Activated naive CD8-positive, alpha-beta T cell treated with anti-CD3 and anti-CD28 coated beads, Interleukin-2, amount 50 U/mL, for 16 hours (primary cell): Measurements from ENCODE around the gene CAMK1D.

ENCODE experiments used
- DNase-seq: peaks from one replicate; pipeline ENCODE4 v3.0.0-alpha.2; 2020; ENCODE audit warnings: low read depth, low spot score

CAMK1D gene

GRCh38 chr10:12556039-12556438 lies 206.7 kb downstream of the CAMK1D start:
- no peak for DNase-seq

DNA sequence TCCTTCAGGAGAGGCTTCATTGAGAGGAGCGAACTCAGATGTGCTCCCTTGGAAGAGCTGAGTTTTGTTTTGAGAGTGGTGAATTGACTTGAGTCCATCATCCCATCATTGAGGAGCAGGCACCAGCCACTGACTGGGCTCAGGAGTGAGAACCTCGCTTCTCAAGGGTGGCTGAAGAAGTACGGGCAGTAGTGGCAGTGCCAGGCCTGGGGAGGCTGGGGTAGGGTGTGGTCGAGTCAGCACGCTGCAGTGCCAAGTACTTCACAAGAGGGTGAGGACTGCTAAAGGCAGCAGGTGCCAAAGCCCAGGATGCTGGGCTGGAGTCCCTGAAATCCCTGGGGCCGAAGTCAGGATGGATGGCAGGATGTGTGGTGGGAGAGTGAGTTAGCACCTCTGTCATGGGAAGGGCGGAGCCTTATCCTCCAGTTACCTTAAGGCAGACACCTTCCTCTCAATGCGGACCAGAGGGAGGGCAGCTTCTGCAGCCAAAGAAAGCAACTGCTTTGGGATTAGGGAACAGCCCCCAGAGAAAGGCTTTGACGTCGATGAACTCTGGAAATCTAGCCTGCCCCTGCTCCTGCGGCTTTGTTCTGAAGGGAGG lies 210.3 kb downstream of the CAMK1D start:
- DNase-seq: no peak

DNA sequence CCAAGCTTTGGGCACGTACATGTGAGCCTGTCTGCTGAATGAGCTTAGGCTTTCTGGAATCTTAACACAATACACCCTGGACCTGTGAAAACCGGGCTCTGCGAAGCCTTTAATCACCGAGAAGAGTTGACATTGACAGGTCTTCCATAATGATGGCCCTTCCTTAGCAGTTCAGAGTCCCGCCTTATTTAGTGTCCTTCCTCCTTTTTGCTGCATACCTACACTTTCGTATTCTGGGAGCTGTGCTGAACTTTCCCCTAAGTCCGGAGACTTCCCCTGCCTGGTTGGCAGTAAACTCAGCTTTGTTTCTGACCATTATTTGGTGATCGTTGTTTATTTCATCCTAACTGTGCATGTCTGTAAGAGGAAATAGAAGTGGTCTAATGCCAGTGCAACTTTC lies 212.0 kb downstream of the CAMK1D start:
- DNase-seq: no peak

DNA sequence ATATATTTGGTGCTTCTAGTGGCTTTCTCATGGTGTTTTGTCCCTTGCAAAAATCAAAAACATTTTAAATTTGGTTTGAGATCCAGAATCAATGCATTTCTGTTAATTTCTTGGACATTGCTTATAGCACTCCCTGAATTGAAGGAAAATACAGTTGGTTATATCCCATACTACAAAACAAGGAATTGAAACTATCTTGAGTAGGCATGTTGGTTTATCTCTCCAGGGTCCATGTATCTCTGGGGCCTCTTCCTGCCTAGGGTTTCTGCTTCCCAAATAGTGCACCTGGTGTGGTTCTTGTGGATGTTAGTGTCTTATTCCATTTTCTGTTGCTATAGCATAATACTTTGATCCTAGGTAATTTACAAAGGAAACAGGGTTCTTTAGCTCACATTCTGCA lies 212.4 kb downstream of the CAMK1D start:
- no peak for DNase-seq

DNA sequence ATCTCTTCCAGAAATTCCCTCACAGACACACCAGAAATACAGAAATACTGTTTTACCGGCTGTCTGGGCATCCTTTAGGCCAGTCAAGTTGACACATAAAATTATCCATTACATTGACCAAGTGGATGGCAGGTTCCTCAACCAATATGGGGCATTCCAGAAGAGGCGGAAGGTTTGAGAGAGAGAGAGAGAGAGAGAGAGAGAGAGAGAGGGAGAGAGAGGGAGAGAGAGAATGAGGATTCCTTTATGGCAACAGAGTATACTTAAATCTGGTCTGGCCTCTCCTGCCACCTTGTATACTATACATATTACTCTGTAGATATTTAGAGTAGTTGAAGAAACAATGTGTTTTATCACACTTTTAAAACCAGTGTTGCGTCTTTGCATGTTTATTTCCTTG lies 214.1 kb downstream of the CAMK1D start:
- DNase-seq: no peak

DNA sequence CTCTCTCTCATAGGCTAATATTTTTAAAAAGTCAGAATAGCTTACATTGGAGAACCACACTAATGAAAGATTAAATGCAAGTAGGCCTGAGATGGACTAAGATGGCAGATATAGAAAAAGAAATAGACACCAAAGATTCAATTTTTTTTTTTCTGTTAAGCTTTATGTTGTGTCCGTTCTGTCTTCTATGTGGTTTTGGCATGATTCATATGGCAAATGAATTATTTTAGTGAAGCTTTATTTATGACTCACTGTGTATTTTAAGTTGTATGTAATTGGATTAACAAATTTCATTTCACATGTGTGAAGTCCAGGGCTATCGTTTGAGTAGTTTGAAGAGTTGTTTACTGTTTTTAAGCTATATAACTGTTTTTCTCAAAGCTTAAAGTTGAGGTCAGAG lies 214.8 kb downstream of the CAMK1D start:
- no peak for DNase-seq

GRCh38 chr10:12566161-12567115 lies 217.1 kb downstream of the CAMK1D start:
- no peak for DNase-seq

- DNase-seq: no peak
Measured at GRCh38 chr10:12568391-12569009, 219.2 kb downstream of the CAMK1D start.

- no peak for DNase-seq
Measured at GRCh38 chr10:12572281-12572680, 222.9 kb downstream of the CAMK1D start.

DNA sequence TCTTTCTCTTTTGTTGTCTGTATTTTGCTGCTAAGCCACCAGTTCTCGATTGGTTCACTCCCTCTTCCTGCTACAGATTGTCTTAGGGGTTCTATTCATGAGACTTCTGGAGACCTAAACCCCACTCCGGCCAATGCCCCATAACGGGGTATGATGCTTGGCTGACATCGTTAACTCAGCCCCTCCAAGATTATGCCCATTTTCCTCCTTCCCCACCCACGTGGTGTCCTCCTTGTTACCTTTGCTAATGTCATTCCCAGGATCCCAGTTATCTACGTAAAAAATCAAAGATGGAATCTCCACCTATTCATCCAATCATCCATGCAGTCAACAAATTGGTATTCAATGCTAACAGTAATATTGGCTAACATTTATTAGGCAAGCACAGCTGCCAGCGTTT lies 228.3 kb downstream of the CAMK1D start:
- no peak for DNase-seq

DNA sequence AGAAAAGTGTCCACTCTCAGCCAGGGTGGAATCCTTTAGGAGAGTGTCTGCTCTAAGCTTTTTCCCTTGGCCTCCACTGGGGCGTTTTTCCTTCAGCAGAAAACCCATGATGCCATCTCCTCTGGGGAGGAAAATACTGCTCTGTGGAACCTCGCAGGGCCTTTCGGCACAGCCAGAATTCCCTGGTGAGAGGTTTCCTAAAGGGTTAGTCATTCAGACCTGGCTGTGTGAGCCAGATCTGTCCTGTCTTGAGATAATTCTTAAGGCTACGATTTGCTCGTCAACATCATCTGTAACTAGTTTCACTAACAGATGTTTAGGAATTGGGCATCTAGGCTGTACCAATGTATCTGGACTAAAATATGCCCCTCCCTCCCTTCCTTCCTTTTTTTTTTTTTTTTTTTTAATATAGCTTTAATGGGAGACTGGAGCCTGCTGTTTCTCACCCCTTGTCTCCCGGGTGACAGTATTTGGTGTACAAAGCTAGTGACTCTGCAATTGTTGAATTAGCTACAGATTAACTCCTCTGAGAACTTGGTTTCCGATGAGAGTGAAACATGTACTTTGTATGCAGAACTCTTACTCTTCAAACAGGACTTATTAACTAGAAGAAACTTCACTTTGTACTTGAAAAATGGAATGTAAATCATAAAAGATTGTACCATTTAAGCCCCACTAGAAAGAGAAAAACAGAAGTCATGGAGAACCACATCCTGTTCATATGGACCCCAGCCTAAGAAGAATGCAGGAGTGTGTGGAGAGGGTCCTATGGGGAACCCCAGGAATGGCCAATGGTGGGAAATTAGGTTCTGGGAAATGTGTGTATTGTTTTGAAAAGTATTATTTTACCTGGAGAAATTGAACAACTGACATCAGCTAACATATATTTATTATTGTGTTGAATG lies 230.9 kb downstream of the CAMK1D start:
- no peak for DNase-seq

DNA sequence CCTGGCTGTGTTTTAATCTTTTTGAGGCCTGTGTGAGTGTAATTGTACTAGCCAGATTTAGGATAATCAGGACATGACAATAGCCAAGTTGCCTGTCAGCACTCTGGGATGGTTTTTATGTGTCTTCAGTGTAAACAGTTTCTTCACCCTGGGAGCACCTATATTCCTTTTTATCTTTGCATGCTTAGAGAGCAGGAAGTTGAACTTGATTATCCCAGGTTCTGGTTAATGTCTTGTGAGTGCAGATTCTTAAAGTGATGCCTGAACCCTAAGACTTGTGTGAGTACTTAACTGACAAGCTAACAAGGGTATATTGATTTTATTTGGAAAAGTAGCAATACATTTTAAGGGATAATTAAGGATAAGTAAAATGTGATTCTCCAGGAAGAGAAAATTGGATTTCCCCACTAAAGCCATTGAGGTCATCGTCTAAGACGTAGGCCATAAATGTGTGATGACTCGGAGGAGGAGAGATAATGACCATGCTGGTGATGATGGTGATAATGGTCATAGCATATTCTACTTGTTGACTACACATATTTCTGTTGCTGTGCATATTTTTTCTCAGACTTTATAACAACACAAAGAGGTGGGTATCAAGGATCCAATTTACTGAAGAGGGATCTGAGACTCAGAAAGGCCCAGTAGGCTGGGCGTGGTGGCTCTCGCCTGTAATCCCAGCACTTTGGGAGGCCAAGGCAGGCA lies 234.7 kb downstream of the CAMK1D start:
- DNase-seq: no peak

- no peak for DNase-seq
Measured at GRCh38 chr10:12586741-12587140, 237.4 kb downstream of the CAMK1D start.

GRCh38 chr10:12587451-12587888 lies 238.1 kb downstream of the CAMK1D start:
- DNase-seq: no peak

- DNase-seq: no peak
Measured at GRCh38 chr10:12588091-12588860, 238.9 kb downstream of the CAMK1D start.

DNA sequence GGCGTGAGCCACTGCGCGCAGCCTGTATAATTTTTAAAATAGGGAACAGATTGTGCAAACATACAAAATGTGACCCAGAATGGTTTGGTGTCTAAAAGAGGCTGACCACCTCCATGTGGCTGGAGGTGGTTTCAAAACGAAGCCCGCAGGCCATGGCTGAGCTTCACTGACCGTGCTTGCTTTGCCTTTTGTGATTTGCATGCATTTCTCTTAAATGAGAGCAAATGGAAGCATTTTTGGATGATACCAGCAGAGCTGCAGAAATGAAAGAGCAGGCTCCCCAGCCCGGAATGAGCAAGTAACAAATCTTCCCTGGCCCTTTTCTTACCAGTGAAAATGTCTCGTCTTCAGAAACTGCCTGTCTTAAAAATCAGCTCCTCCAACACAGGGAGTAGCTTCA lies 239.9 kb downstream of the CAMK1D start:
- DNase-seq: no peak

DNA sequence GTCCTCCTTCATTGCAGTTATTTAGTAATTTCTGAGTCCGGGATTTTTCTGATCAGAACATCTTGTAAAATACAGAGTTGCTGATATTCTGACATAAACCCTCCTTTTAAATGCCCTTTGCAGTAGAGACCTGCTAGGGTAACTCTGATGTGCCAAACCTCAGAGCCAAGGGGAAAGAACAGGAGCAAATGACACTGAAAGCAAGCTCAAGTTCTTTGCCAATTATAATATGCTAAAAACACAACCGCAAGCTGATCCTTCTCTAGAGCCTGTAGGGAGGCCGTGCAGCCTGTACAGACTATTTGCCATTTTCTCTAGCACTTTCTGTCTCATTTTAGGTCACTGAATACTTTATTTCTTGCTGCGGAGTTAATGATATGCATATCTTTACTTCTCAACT lies 240.4 kb downstream of the CAMK1D start:
- no peak for DNase-seq

DNA sequence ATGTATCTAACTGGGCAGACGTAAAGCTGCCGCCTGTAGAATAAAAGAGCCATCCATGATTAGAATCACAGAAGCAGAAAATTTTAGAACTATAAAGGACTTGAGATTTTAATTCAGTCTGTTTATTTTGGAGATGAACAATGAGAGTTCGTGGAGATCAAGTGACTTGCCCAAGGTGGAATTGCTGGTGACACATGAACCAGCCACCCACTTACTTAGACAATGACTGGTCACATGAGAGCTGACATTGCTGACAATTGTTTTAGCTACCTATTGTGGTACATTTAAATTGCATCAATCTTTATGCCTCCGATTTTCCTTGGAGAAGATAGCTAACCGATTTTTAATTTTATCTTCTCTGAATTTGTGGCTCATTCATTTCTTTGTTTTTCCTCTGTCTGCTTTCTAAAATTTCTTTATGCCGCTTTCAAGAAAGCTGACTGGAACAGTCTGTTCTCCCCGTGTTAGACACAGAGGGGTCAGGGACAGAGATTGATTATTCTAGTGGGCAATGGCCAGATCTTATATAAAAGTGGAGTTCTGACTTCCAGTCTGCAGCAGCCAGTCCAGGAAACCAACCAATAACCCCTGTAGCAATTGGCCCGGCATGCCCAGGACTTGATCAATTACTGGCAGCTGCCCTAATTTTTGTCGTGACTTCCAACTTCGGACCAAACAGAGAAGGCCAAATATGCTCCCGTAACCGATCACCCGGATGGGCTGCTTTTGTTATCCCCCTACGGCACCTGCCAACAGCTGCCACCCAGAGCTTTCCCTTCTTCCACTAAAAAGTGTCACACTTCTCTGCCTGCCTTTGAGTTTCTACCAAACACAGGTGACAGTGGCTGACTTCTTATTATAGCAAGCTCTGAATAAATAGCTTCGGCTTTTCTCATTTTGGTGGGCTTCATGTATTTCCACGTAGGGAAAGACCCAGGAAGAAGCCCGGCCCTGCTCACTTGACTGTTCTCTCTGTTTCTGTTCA lies 241.6 kb downstream of the CAMK1D start:
- no peak for DNase-seq

- no peak for DNase-seq
Measured at GRCh38 chr10:12592967-12593366, 243.6 kb downstream of the CAMK1D start.
